Urinary bladder (tissue), 4 donors: ENCODE results near the gene GOLGA5. TPM values are rescaled to one million over a fixed set of nuclear protein-coding genes. Genes with fewer than 3 reads are reported as not detected.

Experiments used
- DNase-seq: peaks from one replicate; pipeline ENCODE4 v3.0.0-alpha.2; 2015; ENCODE audit errors: extremely low spot score
- H3K27ac ChIP-seq: one replicate; pipeline ENCODE4 v1.5.1; 2013; ENCODE audit warnings: low read depth, mild to moderate bottlenecking, moderate library complexity
- H3K36me3 ChIP-seq: one replicate; pipeline ENCODE4 v1.6.1; 2013; ENCODE audit warnings: mild to moderate bottlenecking, moderate library complexity; ENCODE audit not compliant: insufficient read depth
- H3K4me1 ChIP-seq: one replicate; pipeline ENCODE4 v1.6.1; 2013; ENCODE audit warnings: mild to moderate bottlenecking, moderate library complexity; ENCODE audit not compliant: insufficient read depth
- H3K4me3 ChIP-seq: one replicate; pipeline ENCODE4 v1.5.1; 2013; ENCODE audit warnings: low read depth, low read length
- WGBS: extraction: QIAGEN DNeasy Blood & Tissue Kit; methylation state at CpG from one replicate; pipeline ENCODE4 v1.1.7; 2013; 5-methylcytosine and 5-hydroxymethylcytosine counted together
- polyA plus RNA-seq: library from polyadenylated mRNA; stranded (reverse); fragments of 200-250 nt; gene quantifications from one replicate; pipeline ENCODE4 v1.2.3, GENCODE V29; 2013
- total RNA-seq: library from RNA; depleted of rRNA; stranded (reverse); fragments of >200 nt; gene quantifications from one replicate; pipeline ENCODE4 v1.2.3, GENCODE V29; 2014
- donor health status: healthy with polysubstance abuse.
- donor health status: healthy.

The GOLGA5 gene
- total and polyA plus RNA-seq, 2 donors: 26.1 to 44.7 TPM

- DNase-seq: no peak
- Histone ChIP-seq H3K36me3 (no peaks in the 10 kb centered on the region), H3K4me1 (no peaks in the 10 kb centered on the region), H3K27ac (no peak overlapping the region), H3K4me3 (no peak overlapping the region)
- 87% methylated on average over 2 of the region's 2 CpGs for WGBS
Measured at GRCh38 chr14:92787554-92787953, 6.6 kb upstream of the GOLGA5 start.

- Histone ChIP-seq H3K27ac (no peak overlapping the region), H3K4me3 (no peak overlapping the region), H3K4me1 (no peaks in the 10 kb centered on the region), H3K36me3 (no peaks in the 10 kb centered on the region)
- DNase-seq: no peak
Measured at GRCh38 chr14:92789457-92790089, 4.5 kb upstream of the GOLGA5 start.

- Histone ChIP-seq H3K4me1 (no peaks in the 10 kb centered on the region), H3K36me3 (no peaks in the 10 kb centered on the region), H3K4me3 (no peak overlapping the region), H3K27ac (no peak overlapping the region)
- DNase-seq: no peak
- WGBS: 55% methylated on average over 4 of the region's 4 CpGs
Measured at GRCh38 chr14:92792885-92793284, 1.2 kb upstream of the GOLGA5 start.

GRCh38 chr14:92794547-92794941 is 439 bp downstream of the GOLGA5 start:
- WGBS: under 1% methylated on average over 20 of the region's 20 CpGs
- Histone ChIP-seq H3K27ac (peak overlapping the region; percentile 91), H3K36me3 (peaks cover 3% of the 10 kb centered on the region), H3K4me3 (peak overlapping the region; percentile 72), H3K4me1 (no peaks in the 10 kb centered on the region)
- no peak for DNase-seq

- Histone ChIP-seq H3K4me1 (no peaks in the 10 kb centered on the region), H3K36me3 (peaks cover 3% of the 10 kb centered on the region), H3K27ac (no peak overlapping the region), H3K4me3 (peak overlapping the region; percentile 72)
- no peak for DNase-seq
- WGBS: 49% methylated on average over 6 of the region's 6 CpGs
Measured at GRCh38 chr14:92794961-92795360, 856 bp downstream of the GOLGA5 start.

- WGBS: 87% methylated on average over 6 of the region's 6 CpGs
- H3K4me1 ChIP-seq: no peaks in the 10 kb centered on the region
- DNase-seq: no peak
- H3K4me3 ChIP-seq: no peak overlapping the region
- peaks cover 3% of the 10 kb centered on the region for H3K36me3 ChIP-seq
- H3K27ac ChIP-seq: no peak overlapping the region
Measured at GRCh38 chr14:92797935-92798653, 4.0 kb downstream of the GOLGA5 start.

GRCh38 chr14:92798811-92799210 is 4.7 kb downstream of the GOLGA5 start:
- H3K36me3 ChIP-seq: peaks cover 3% of the 10 kb centered on the region
- H3K4me1 ChIP-seq: no peaks in the 10 kb centered on the region
- no peak overlapping the region for H3K4me3 ChIP-seq
- no peak overlapping the region for H3K27ac ChIP-seq
- no peak for DNase-seq
- 89% methylated on average over 10 of the region's 10 CpGs for WGBS

GRCh38 chr14:92800012-92800411 is 5.9 kb downstream of the GOLGA5 start:
- H3K4me1 ChIP-seq: no peaks in the 10 kb centered on the region
- WGBS: 78% methylated on average over 1 of the region's 1 CpG

GRCh38 chr14:92800525-92800924 is 6.4 kb downstream of the GOLGA5 start:
- DNase-seq: no peak
- Histone ChIP-seq H3K27ac (no peak overlapping the region), H3K36me3 (peaks cover 3% of the 10 kb centered on the region), H3K4me3 (no peak overlapping the region), H3K4me1 (no peaks in the 10 kb centered on the region)
- WGBS: 58% methylated on average over 3 of the region's 3 CpGs

More at GRCh38 chr14:92800012-92800411, 5.9 kb downstream of the GOLGA5 start:
- H3K4me3 ChIP-seq: no peak overlapping the region
- H3K27ac ChIP-seq: no peak overlapping the region
- peaks cover 3% of the 10 kb centered on the region for H3K36me3 ChIP-seq
- DNase-seq: no peak

GRCh38 chr14:92801917-92802316 is 7.8 kb downstream of the GOLGA5 start:
- Histone ChIP-seq H3K36me3 (peaks cover 3% of the 10 kb centered on the region), H3K4me3 (no peak overlapping the region), H3K27ac (no peak overlapping the region), H3K4me1 (no peaks in the 10 kb centered on the region)
- DNase-seq: no peak

GRCh38 chr14:92802678-92803077 is 8.6 kb downstream of the GOLGA5 start:
- Histone ChIP-seq H3K4me1 (no peaks in the 10 kb centered on the region), H3K4me3 (no peak overlapping the region), H3K27ac (no peak overlapping the region), H3K36me3 (peaks cover 3% of the 10 kb centered on the region)
- DNase-seq: no peak
- WGBS: 97% methylated on average over 2 of the region's 2 CpGs

GRCh38 chr14:92813201-92813600 is 19.1 kb downstream of the GOLGA5 start:
- Histone ChIP-seq H3K36me3 (peaks cover 10% of the 10 kb centered on the region), H3K4me3 (no peak overlapping the region), H3K27ac (no peak overlapping the region), H3K4me1 (no peaks in the 10 kb centered on the region)
- no peak for DNase-seq
- 94% methylated on average over 3 of the region's 3 CpGs for WGBS

GRCh38 chr14:92819011-92819597 is 25.0 kb downstream of the GOLGA5 start:
- no peaks in the 10 kb centered on the region for H3K4me1 ChIP-seq
- H3K27ac ChIP-seq: no peak overlapping the region
- H3K4me3 ChIP-seq: no peak overlapping the region
- H3K36me3 ChIP-seq: peaks cover 8% of the 10 kb centered on the region
- DNase-seq: no peak
- 91% methylated on average over 6 of the region's 6 CpGs for WGBS
